Mononuclear cell (primary cell): ENCODE data around the gene RNPS1. TPM values are rescaled to one million over a fixed set of nuclear protein-coding genes. Genes with fewer than 3 reads are reported as not detected.

Source experiments
- H3K27me3 ChIP-seq: 2 replicates; pipeline ENCODE4 v1.6.0; 2011; ENCODE audit warnings: low read length, control low read depth; ENCODE audit not compliant: insufficient read depth
- H3K4me1 ChIP-seq: 2 replicates; pipeline ENCODE4 v1.5.1; 2011; ENCODE audit warnings: mild to moderate bottlenecking, low read length, control low read depth; ENCODE audit not compliant: insufficient read depth
- H3K4me3 ChIP-seq: 2 replicates; pipeline ENCODE4 v1.5.1; 2011; ENCODE audit warnings: mild to moderate bottlenecking, low read length, moderate library complexity
- H3K9me3 ChIP-seq: 2 replicates; pipeline ENCODE4 v1.5.1; 2011; ENCODE audit warnings: low read depth, mild to moderate bottlenecking, control low read depth, low read length
- total RNA-seq: library from RNA; depleted of rRNA; stranded (reverse); fragments of >200 nt; gene quantifications from one replicate; pipeline ENCODE4 v1.2.3, GENCODE V29; 2012

Gene RNPS1
- total RNA-seq, 1 donor = 156 TPM

GRCh38 chr16:2208772-2209171 is 59.2 kb downstream of the RNPS1 start:
- Histone ChIP-seq H3K27me3 (no peaks in the 10 kb centered on the region), H3K4me3 (no peak overlapping the region), H3K4me1 (peaks cover 43% of the 10 kb centered on the region), H3K9me3 (no peaks in the 10 kb centered on the region)

GRCh38 chr16:2208308-2208707 is 59.6 kb downstream of the RNPS1 start:
- Histone ChIP-seq H3K27me3 (no peaks in the 10 kb centered on the region), H3K4me3 (no peak overlapping the region), H3K9me3 (no peaks in the 10 kb centered on the region), H3K4me1 (peaks cover 38% of the 10 kb centered on the region)

GRCh38 chr16:2207872-2208271 is 60.1 kb downstream of the RNPS1 start:
- Histone ChIP-seq H3K4me3 (no peak overlapping the region), H3K9me3 (no peaks in the 10 kb centered on the region), H3K4me1 (peaks cover 34% of the 10 kb centered on the region), H3K27me3 (no peaks in the 10 kb centered on the region)

GRCh38 chr16:2206780-2207433 is 61.0 kb downstream of the RNPS1 start:
- H3K4me3 ChIP-seq = no peak overlapping the region

GRCh38 chr16:2206420-2206779 is 61.5 kb downstream of the RNPS1 start:
- Histone ChIP-seq H3K4me1 (peaks cover 22% of the 10 kb centered on the region), H3K27me3 (no peaks in the 10 kb centered on the region), H3K9me3 (no peaks in the 10 kb centered on the region), H3K4me3 (no peak overlapping the region)

More at GRCh38 chr16:2206780-2207433, 61.0 kb downstream of the RNPS1 start:
- H3K9me3 ChIP-seq = no peaks in the 10 kb centered on the region
- peaks cover 24% of the 10 kb centered on the region for H3K4me1 ChIP-seq
- H3K27me3 ChIP-seq = no peaks in the 10 kb centered on the region

- no peaks in the 10 kb centered on the region for H3K9me3 ChIP-seq
- H3K4me3 ChIP-seq = peak overlapping the region; percentile 79
- peaks cover 22% of the 10 kb centered on the region for H3K4me1 ChIP-seq
- no peaks in the 10 kb centered on the region for H3K27me3 ChIP-seq
These were observed 62.0 kb downstream of the RNPS1 start for GRCh38 chr16:2205967-2206313.

GRCh38 chr16:2205104-2205966 is 62.6 kb downstream of the RNPS1 start, which contains the start of gene MLST8:
Gene MLST8 (plus strand): TSS chr16:2205454. CDS start chr16:2206086, 632 bp downstream.
- H3K27me3 ChIP-seq = no peaks in the 10 kb centered on the region
- peak within 1 kb of the TSS; percentile 79 for H3K4me3 ChIP-seq
- H3K4me1 ChIP-seq = peaks cover 22% of the 10 kb centered on the region
- H3K9me3 ChIP-seq = no peaks in the 10 kb centered on the region

- Histone ChIP-seq H3K9me3 (no peaks in the 10 kb centered on the region), H3K4me3 (peak overlapping the region; percentile 79), H3K27me3 (no peaks in the 10 kb centered on the region), H3K4me1 (peaks cover 22% of the 10 kb centered on the region)
These were observed 63.4 kb downstream of the RNPS1 start for GRCh38 chr16:2204416-2205103.

Other genes starting within 250 kb of the RNPS1 start
- gene NPW, start 248.3 kb downstream of the RNPS1 start, total RNA-seq = not detected
- 0.84 TPM for gene NHERF2, start 241.2 kb downstream of the RNPS1 start, total RNA-seq
- 3.1 TPM for gene NTHL1, start 220.3 kb downstream of the RNPS1 start, total RNA-seq
- 28.3 TPM for gene TSC2, start 220.1 kb downstream of the RNPS1 start, total RNA-seq
- gene PKD1, start 132.2 kb downstream of the RNPS1 start, total RNA-seq = 49.6 TPM
- not detected for gene RAB26, start 119.5 kb downstream of the RNPS1 start, total RNA-seq
- gene TRAF7, start 112.3 kb downstream of the RNPS1 start, total RNA-seq = 17.9 TPM
- gene CASKIN1, start 71.5 kb downstream of the RNPS1 start, total RNA-seq = not detected
- gene MLST8, start 62.7 kb downstream of the RNPS1 start, total RNA-seq = 11.0 TPM
- gene BRICD5, start 57.3 kb downstream of the RNPS1 start, total RNA-seq = 0.84 TPM
- 9.8 TPM for gene PGP, start 53.3 kb downstream of the RNPS1 start, total RNA-seq
- gene E4F1, start 44.5 kb downstream of the RNPS1 start, total RNA-seq = 14.0 TPM
- 0.21 TPM for gene DNASE1L2, start 31.7 kb downstream of the RNPS1 start, total RNA-seq
- 10.5 TPM for gene ECI1, start 16.5 kb downstream of the RNPS1 start, total RNA-seq
- gene ABCA3, start 72.6 kb upstream of the RNPS1 start, total RNA-seq = 1.9 TPM
- 1.2 TPM for gene CCNF, start 161.3 kb upstream of the RNPS1 start, total RNA-seq
- not detected for gene TEDC2, start 192.0 kb upstream of the RNPS1 start, total RNA-seq
- gene NTN3, start 203.2 kb upstream of the RNPS1 start, total RNA-seq = not detected
- gene TBC1D24, start 207.0 kb upstream of the RNPS1 start, total RNA-seq = 2.1 TPM
- gene ATP6V0C, start 245.8 kb upstream of the RNPS1 start, total RNA-seq = 61.2 TPM